Trophoblast cell (in vitro differentiated cells and primary cell): ENCODE data around the gene LHPP.

Experiments used
- DNase-seq, 2 donors: peaks; one replicate each; pipeline ENCODE4 v3.0.0-alpha.2; 2016
- H2AFZ ChIP-seq: 2 replicates; pipeline ENCODE4 v1.6.1; 2013; ENCODE audit warnings: low read length, moderate library complexity, mild to moderate bottlenecking; ENCODE audit not compliant: insufficient read depth, poor library complexity
- H2AK5ac ChIP-seq: 2 replicates; pipeline ENCODE4 v1.6.1; 2013; ENCODE audit warnings: mild to moderate bottlenecking, low read length
- H2BK120ac ChIP-seq: 2 replicates; pipeline ENCODE4 v1.6.1; 2013; ENCODE audit warnings: low read length, mild to moderate bottlenecking, moderate library complexity; ENCODE audit not compliant: insufficient read depth, poor library complexity
- H2BK12ac ChIP-seq: 2 replicates; pipeline ENCODE4 v1.6.1; 2013; ENCODE audit warnings: mild to moderate bottlenecking, low read length, moderate library complexity
- H2BK5ac ChIP-seq: 2 replicates; pipeline ENCODE4 v1.6.1; 2013; ENCODE audit warnings: low read length, low read depth, moderate library complexity, mild to moderate bottlenecking; ENCODE audit not compliant: poor library complexity
- H3K14ac ChIP-seq: 2 replicates; pipeline ENCODE4 v1.6.1; 2013; ENCODE audit warnings: mild to moderate bottlenecking, low read length
- H3K18ac ChIP-seq: 2 replicates; pipeline ENCODE4 v1.6.1; 2013; ENCODE audit warnings: mild to moderate bottlenecking, low read length
- H3K23ac ChIP-seq: 2 replicates; pipeline ENCODE4 v1.6.1; 2013; ENCODE audit warnings: low read length
- H3K27ac ChIP-seq: 2 replicates; pipeline ENCODE4 v1.5.1; 2013; ENCODE audit warnings: low read depth, mild to moderate bottlenecking, inconsistent platforms, low read length, moderate library complexity
- H3K27me3 ChIP-seq: 2 replicates; pipeline ENCODE4 v1.6.1; 2013; ENCODE audit warnings: inconsistent platforms, mild to moderate bottlenecking, low read length, moderate library complexity; ENCODE audit not compliant: insufficient read depth
- H3K36me3 ChIP-seq, 2 experiments: 1 replicate in 1 of 2; 2 replicates in 1 of 2; pipeline ENCODE4 v1.6.1; 2013; ENCODE audit warnings: low read length in 2 of 2, mild to moderate bottlenecking in 2 of 2, moderate library complexity in 1 of 2; ENCODE audit not compliant: insufficient read depth in 2 of 2, control insufficient read depth in 1 of 2
- H3K4ac ChIP-seq: 2 replicates; pipeline ENCODE4 v1.6.1; 2013; ENCODE audit warnings: low read depth, mild to moderate bottlenecking, low read length, moderate library complexity
- H3K4me1 ChIP-seq, 2 experiments: 1 replicate in 1 of 2; 2 replicates in 1 of 2; pipeline ENCODE4 v1.6.1; 2013; ENCODE audit warnings: low read length in 2 of 2, mild to moderate bottlenecking in 2 of 2, moderate library complexity in 1 of 2; ENCODE audit not compliant: insufficient read depth in 2 of 2, control insufficient read depth in 1 of 2
- H3K4me2 ChIP-seq: 2 replicates; pipeline ENCODE4 v1.6.1; 2013; ENCODE audit warnings: inconsistent platforms, mild to moderate bottlenecking, low read length, moderate library complexity
- H3K4me3 ChIP-seq: 2 replicates; pipeline ENCODE4 v1.5.1; 2013; ENCODE audit warnings: mild to moderate bottlenecking, low read depth, low read length, inconsistent platforms
- H3K79me1 ChIP-seq: one replicate; pipeline ENCODE4 v1.6.1; 2013; ENCODE audit warnings: low read length
- H3K79me2 ChIP-seq: 2 replicates; pipeline ENCODE4 v1.6.1; 2013; ENCODE audit warnings: low read length, mild to moderate bottlenecking; ENCODE audit not compliant: control insufficient read depth, insufficient read depth, poor library complexity
- H3K9ac ChIP-seq: 2 replicates; pipeline ENCODE4 v1.6.1; 2013; ENCODE audit warnings: mild to moderate bottlenecking, low read length
- H3K9me3 ChIP-seq: 2 replicates; pipeline ENCODE4 v1.6.1; 2013; ENCODE audit warnings: low read depth, mild to moderate bottlenecking, control low read depth, inconsistent platforms, low read length; ENCODE audit not compliant: insufficient read depth
- H4K12ac ChIP-seq: 2 replicates; pipeline ENCODE4 v1.6.1; 2013; ENCODE audit warnings: low read depth, mild to moderate bottlenecking, low read length, moderate library complexity
- H4K8ac ChIP-seq: 2 replicates; pipeline ENCODE4 v1.6.1; 2013; ENCODE audit warnings: low read depth, mild to moderate bottlenecking, low read length, moderate library complexity
- H4K91ac ChIP-seq: one replicate; pipeline ENCODE4 v1.6.1; 2013; ENCODE audit warnings: low read depth, mild to moderate bottlenecking, low read length, moderate library complexity
- WGBS: extraction: QIAGEN DNeasy Blood & Tissue Kit; methylation state at CpG from one replicate; pipeline ENCODE4 v1.1.7; 2013; ENCODE audit warnings: missing lambda C conversion rate; ENCODE audit not compliant: insufficient read length, insufficient coverage; ENCODE audit errors: extremely low coverage; 5-methylcytosine and 5-hydroxymethylcytosine counted together

Gene LHPP

GRCh38 chr10:124614003-124614659, 152.5 kb downstream of the LHPP start:
- Histone ChIP-seq H3K27ac (no peak overlapping the region), H3K79me2 (no peaks in the 10 kb centered on the region), H2AFZ (no peak overlapping the region), H2BK120ac (no peak overlapping the region), H2AK5ac (no peak overlapping the region), H3K27me3 (no peaks in the 10 kb centered on the region), H3K14ac (no peak overlapping the region), H2BK12ac (no peak overlapping the region), H4K12ac (no peak overlapping the region), H3K4ac (no peak overlapping the region), H3K4me3 (no peak overlapping the region), H3K79me1 (no peaks in the 10 kb centered on the region), H3K4me2 (no peak overlapping the region), H2BK5ac (no peak overlapping the region), H4K91ac (no peak overlapping the region), H4K8ac (no peak overlapping the region), H3K23ac (no peak overlapping the region), H3K9ac (no peak overlapping the region), H3K18ac (no peak overlapping the region), H3K9me3 (peaks cover 3% of the 10 kb centered on the region), H3K4me1 (no peaks in the 10 kb centered on the region), H3K36me3 (peaks cover 4 to 6% of the 10 kb centered on the region in 2 experiments)
- no CpG with 5 or more reads among the region's 11 CpGs for WGBS
- DNase-seq = no peak

DNA sequence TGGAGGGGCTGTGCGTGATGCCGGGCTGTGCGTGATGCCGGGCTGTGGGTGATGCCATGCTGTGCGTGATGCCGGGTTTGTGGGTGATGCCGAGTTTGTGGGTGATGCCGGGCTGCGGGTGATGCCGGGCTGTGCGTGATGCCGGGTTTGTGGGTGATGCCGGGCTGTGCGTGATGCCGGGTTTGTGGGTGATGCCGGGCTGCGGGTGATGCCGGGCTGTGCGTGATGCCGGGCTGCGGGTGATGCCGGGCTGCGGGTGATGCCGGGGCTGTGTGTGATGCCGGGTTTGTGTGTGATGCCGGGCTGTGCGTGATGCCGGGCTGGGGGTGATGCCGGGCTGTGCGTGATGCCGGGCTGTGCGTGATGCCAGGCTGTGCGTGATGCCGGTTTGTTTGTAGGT, 153.6 kb downstream of the LHPP start:
- Histone ChIP-seq H3K9ac (no peak overlapping the region), H3K4ac (no peak overlapping the region), H3K27ac (no peak overlapping the region), H3K27me3 (no peaks in the 10 kb centered on the region), H2AFZ (no peak overlapping the region), H2BK5ac (no peak overlapping the region), H3K23ac (no peak overlapping the region), H2AK5ac (no peak overlapping the region), H3K4me2 (no peak overlapping the region), H4K8ac (no peak overlapping the region), H3K79me2 (no peaks in the 10 kb centered on the region), H3K14ac (no peak overlapping the region), H2BK12ac (no peak overlapping the region), H3K4me3 (no peak overlapping the region), H3K9me3 (peaks cover 2% of the 10 kb centered on the region), H3K36me3 (peaks cover 4 to 6% of the 10 kb centered on the region in 2 experiments), H3K4me1 (no peaks in the 10 kb centered on the region), H3K18ac (no peak overlapping the region), H4K91ac (no peak overlapping the region), H3K79me1 (no peaks in the 10 kb centered on the region), H4K12ac (no peak overlapping the region), H2BK120ac (no peak overlapping the region)
- no CpG with 5 or more reads among the region's 34 CpGs for WGBS
- no peak for DNase-seq

DNA sequence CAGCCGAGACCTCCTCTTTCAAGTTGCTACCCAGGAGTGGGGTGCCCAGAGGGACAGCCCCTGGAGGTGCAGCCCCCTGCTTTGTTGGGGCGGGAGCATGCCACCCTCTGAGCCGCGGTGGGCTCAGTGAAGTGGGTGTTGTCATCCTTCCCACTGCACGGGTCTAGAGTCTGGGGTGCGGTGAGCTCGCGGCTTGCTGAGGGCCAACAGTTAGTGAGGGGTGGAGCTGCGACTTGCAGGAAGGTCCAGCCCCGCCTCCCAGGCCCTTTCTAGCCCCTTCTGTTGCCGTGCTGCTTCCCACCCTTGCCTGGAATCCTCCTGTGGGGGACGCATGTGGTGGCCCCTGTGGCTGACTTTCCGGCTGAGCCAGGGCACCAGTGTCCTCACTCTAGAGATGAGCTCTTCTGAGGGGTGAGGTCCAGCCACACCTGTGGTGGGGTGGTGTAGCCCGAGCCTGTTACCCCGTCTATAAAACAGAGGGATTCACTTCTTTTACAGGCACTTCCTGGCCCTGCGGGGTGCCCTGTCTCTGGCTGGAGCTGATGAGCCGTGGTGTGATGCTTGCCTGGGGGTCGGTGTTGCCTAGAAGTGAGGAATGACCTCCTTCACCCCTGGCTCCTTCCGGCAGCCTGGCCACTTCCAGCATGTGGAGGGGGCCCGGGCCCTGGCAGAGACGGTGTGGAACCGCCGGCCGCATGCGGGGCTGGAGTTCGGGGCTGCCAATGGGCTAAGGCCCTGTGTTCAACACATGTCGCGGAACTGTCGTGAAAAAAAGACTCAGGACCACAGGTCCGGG, 154.6 kb downstream of the LHPP start:
- Histone ChIP-seq H3K18ac (no peak overlapping the region), H3K9me3 (peaks cover 2% of the 10 kb centered on the region), H3K9ac (no peak overlapping the region), H3K36me3 (peaks cover 4 to 6% of the 10 kb centered on the region in 2 experiments), H4K91ac (no peak overlapping the region), H3K4me1 (peaks cover 0 to 4% of the 10 kb centered on the region in 2 experiments), H3K27ac (no peak overlapping the region), H2BK120ac (no peak overlapping the region), H3K23ac (no peak overlapping the region), H2AK5ac (no peak overlapping the region), H3K79me2 (no peaks in the 10 kb centered on the region), H4K12ac (no peak overlapping the region), H2AFZ (no peak overlapping the region), H3K14ac (no peak overlapping the region), H3K4me3 (no peak overlapping the region), H3K4ac (no peak overlapping the region), H3K79me1 (no peaks in the 10 kb centered on the region), H4K8ac (no peak overlapping the region), H3K4me2 (no peak overlapping the region), H3K27me3 (no peaks in the 10 kb centered on the region), H2BK12ac (no peak overlapping the region), H2BK5ac (no peak overlapping the region)
- DNase-seq = no peak
- WGBS = no CpG with 5 or more reads among the region's 30 CpGs

GRCh38 chr10:124616836-124617130, 155.2 kb downstream of the LHPP start:
- Histone ChIP-seq H3K4me2 (no peak overlapping the region), H2BK5ac (no peak overlapping the region), H3K23ac (no peak overlapping the region), H3K27ac (no peak overlapping the region), H3K79me2 (no peaks in the 10 kb centered on the region), H3K9ac (no peak overlapping the region), H3K4ac (no peak overlapping the region), H3K27me3 (no peaks in the 10 kb centered on the region), H4K12ac (no peak overlapping the region), H3K14ac (no peak overlapping the region), H2BK120ac (no peak overlapping the region), H4K8ac (no peak overlapping the region), H4K91ac (no peak overlapping the region), H3K36me3 (peaks cover 4 to 6% of the 10 kb centered on the region in 2 experiments), H2AFZ (no peak overlapping the region), H2BK12ac (no peak overlapping the region), H3K18ac (no peak overlapping the region), H2AK5ac (no peak overlapping the region), H3K4me3 (no peak overlapping the region), H3K79me1 (no peaks in the 10 kb centered on the region), H3K4me1 (peaks cover 0 to 4% of the 10 kb centered on the region in 2 experiments), H3K9me3 (peaks cover 2% of the 10 kb centered on the region)
- no CpG with 5 or more reads among the region's 4 CpGs for WGBS
- DNase-seq = no peak
